Measurements from ENCODE around the gene PLCG2.

DNA sequence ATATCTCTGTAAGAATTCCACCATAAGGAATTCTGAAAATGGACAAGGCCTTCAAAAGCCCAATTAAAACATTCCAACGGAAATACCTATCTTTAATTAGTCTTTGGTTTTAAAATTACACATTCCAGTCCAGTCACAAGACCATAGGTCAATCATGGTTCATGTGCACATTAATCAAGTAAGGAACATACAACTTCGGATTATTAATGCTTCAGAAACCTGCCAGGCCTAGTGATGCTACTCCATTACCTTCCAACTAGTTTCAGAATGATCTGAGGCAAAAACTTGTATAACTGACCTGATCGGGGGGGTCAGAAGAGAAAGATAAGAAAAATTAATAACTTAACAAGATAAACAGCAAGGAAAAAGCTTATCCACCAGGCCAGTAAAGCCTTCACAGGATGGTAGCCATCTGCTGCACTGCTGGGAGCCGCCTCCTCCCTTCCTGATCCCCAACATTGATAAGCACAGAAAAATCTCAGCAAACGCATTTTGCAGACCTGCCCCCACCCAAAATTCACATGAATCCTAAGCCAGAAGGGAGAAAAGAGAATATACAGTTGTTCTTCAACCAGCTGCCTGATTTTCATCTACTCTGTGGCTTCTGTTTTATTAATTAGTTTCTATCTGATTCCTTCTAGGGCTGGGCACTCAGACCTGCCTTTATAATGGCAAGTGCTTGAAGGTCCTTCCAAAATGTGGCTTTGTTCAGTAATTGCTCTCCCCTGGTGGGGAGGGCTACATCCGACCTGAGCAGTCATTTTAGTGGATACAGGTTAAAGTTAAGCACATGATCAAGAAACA, 226.1 kb downstream of the PLCG2 start:
- TF ChIP-seq POLR2A (IDR thresholded peaks at IDR 0.05; ENCODE audit: low read length) (no peak), GATA1 (IDR thresholded peaks at IDR 0.05; ENCODE audit: low read depth, low read length) (no peak)
